Breast epithelium (tissue), 4 donors: ENCODE data around the gene NTN3. TPM values are rescaled to one million over a fixed set of nuclear protein-coding genes. Genes with fewer than 3 reads are reported as not detected.

ENCODE experiments used
- DNase-seq, 2 donors: peaks; one replicate each; pipeline ENCODE4 v3.0.0-alpha.2; 2019; ENCODE audit warnings: low spot score in 2 of 2
- H3K27ac ChIP-seq, 2 donors: fragments of 200-600 bp; sonication (generic) in 1 of 2; one replicate each; pipeline ENCODE4 v1.5.1; 2016 to 2019; ENCODE audit warnings: mild to moderate bottlenecking in 1 of 2
- H3K27me3 ChIP-seq, 2 donors: fragments of 200-600 bp; sonication (generic) in 1 of 2; one replicate each; pipeline versions ENCODE4 v1.5.1 to v1.6.0; 2017 to 2019; ENCODE audit warnings: control low read depth in 1 of 2, mild to moderate bottlenecking in 1 of 2
- H3K36me3 ChIP-seq: fragments of 200-600 bp; one replicate; pipeline ENCODE4 v1.5.1; 2019
- H3K4me1 ChIP-seq, 2 donors: fragments of 200-600 bp; sonication (generic); one replicate each; pipeline ENCODE4 v1.5.1; 2016 to 2019; ENCODE audit warnings: control low read depth in 1 of 2
- H3K4me3 ChIP-seq, 3 donors: fragments of 200-600 bp; sonication (generic); 1 replicate in 2 of 3; 2 replicates in 1 of 3; pipeline ENCODE4 v1.5.1; 2016 to 2019; ENCODE audit warnings: mild to moderate bottlenecking in 3 of 3, moderate library complexity in 2 of 3
- H3K9me3 ChIP-seq, 2 donors: fragments of 200-600 bp; sonication (generic) in 1 of 2; one replicate each; pipeline ENCODE4 v1.5.1; 2016 to 2019; ENCODE audit warnings: control low read depth in 1 of 2
- CTCF ChIP-seq, 3 donors: fragments of 450-650 bp; IDR thresholded peaks; one replicate each; pipeline ENCODE4 v1.5.1; 2016 to 2017; ENCODE audit warnings: antibody characterized with exemption in 3 of 3, mild to moderate bottlenecking in 3 of 3, moderate library complexity in 3 of 3
- POLR2A ChIP-seq: fragments of 450-650 bp; IDR thresholded peaks from one replicate; pipeline ENCODE4 v1.6.1; 2016; ENCODE audit warnings: antibody characterized with exemption, mild to moderate bottlenecking, moderate library complexity
- POLR2AphosphoS5 ChIP-seq, 3 donors: sonication (generic); formaldehyde crosslinking; IDR thresholded peaks; one replicate each; pipeline ENCODE4 v1.6.1; 2017; ENCODE audit warnings: antibody characterized with exemption in 3 of 3
- intact Hi-C: fragments of 100-400 bp; cut with DNase I; formaldehyde crosslinking; loops from one replicate; pipeline ENCODE4 v1.15.1; 2023; ENCODE audit warnings: low total_unique reads
- total RNA-seq, 3 donors: library from RNA; depleted of rRNA; stranded (reverse); fragments of >200 nt; gene quantifications; one replicate each; pipeline ENCODE4 v1.1.0, GENCODE V29; 2016

The NTN3 gene
- total RNA-seq, 3 donors from 2014 or later = not detected

GRCh38 chr16:2472885-2473445 is 1.9 kb downstream of the NTN3 start:
- intact Hi-C loops = no loop called here
- Histone ChIP-seq H3K4me3 (no peak overlapping the region), H3K9me3 (no peaks in the 10 kb centered on the region), H3K36me3 (no peaks in the 10 kb centered on the region), H3K4me1 (peaks cover 18 to 30% of the 10 kb centered on the region in 2 donors), H3K27ac (no peak overlapping the region), H3K27me3 (no peaks in the 10 kb centered on the region)
- no peak for TF ChIP-seq POLR2AphosphoS5 (IDR thresholded peaks at IDR 0.05)
- no peak for TF ChIP-seq CTCF (IDR thresholded peaks at IDR 0.05)
- no peak for TF ChIP-seq POLR2A
- no peak for DNase-seq

GRCh38 chr16:2473446-2473926 is 2.4 kb downstream of the NTN3 start:
- no peak for DNase-seq
- H3K27me3 ChIP-seq = no peaks in the 10 kb centered on the region
- no peaks in the 10 kb centered on the region for H3K36me3 ChIP-seq
- H3K27ac ChIP-seq = no peak overlapping the region
- H3K4me1 ChIP-seq = peaks cover 18 to 28% of the 10 kb centered on the region in 2 donors
- H3K4me3 ChIP-seq = peak overlapping the region; percentile 68 to 81 (median 80)
- TF ChIP-seq CTCF (IDR thresholded peaks at IDR 0.05) (no peak), POLR2AphosphoS5 (IDR thresholded peaks at IDR 0.05) (no peak), POLR2A (no peak)
- H3K9me3 ChIP-seq = no peaks in the 10 kb centered on the region
- intact Hi-C loops = no loop called here

- Histone ChIP-seq H3K36me3 (no peaks in the 10 kb centered on the region), H3K27ac (peak overlapping the region; percentile 79 to 89), H3K27me3 (no peaks in the 10 kb centered on the region), H3K4me3 (peak overlapping the region; percentile 68 to 81 (median 80)), H3K4me1 (peaks cover 18 to 21% of the 10 kb centered on the region in 2 donors), H3K9me3 (no peaks in the 10 kb centered on the region)
- DNase-seq = no peak
- intact Hi-C loops = no loop called here
- no peak for TF ChIP-seq POLR2AphosphoS5 (IDR thresholded peaks at IDR 0.05)
- no peak for TF ChIP-seq POLR2A
- no peak for TF ChIP-seq CTCF (IDR thresholded peaks at IDR 0.05)
Measured at GRCh38 chr16:2473999-2474876, 3.1 kb downstream of the NTN3 start.

DNA sequence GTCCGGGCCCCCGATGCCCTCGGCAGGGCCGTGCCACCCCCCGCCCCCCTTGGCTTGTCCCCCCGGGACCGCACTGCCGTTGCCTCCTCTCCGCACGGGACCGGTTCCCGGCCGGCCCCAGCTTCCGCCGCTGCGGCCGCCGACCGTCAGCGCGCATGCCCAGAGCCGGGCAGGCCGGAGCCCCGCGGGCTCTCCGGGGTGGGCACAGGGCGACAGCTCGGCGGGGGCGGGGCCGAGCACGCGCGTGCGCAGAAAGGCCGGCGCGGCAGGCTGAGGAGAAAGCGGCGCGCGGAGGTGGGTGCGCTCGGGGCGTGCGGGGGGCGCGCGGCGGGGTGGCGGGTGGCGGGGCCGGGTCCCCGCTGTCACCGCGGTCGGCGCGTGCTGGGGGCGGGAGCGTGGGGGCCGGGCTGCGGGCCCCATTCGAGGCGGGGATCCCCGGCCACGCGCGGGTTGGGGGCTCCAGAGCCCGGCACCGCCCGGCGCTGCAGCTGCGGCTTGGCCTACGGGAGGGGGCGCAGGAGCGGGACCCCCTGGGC is 3.8 kb downstream of the NTN3 start, which contains the start of gene TBC1D24:
Gene TBC1D24, plus strand, starts transcription at position 251 of the 536 bp plus-strand sequence. CDS start 21,022 bp downstream, outside the sequence.
- peaks cover 18 to 19% of the 10 kb centered on the region in 2 donors for H3K4me1 ChIP-seq
- intact Hi-C loops = no loop called here
- H3K36me3 ChIP-seq = no peaks in the 10 kb centered on the region
- no peak for TF ChIP-seq CTCF (IDR thresholded peaks at IDR 0.05)
- TF ChIP-seq POLR2A = peak; percentile 25
- TF ChIP-seq POLR2AphosphoS5 (IDR thresholded peaks at IDR 0.05) = peak in 2 of 3 donors; percentile 30 to 37
- DNase-seq = peak; percentile 77 to 79
- H3K27ac ChIP-seq = peak within 1 kb of the TSS; percentile 79 to 89
- peak within 1 kb of the TSS; percentile 68 to 81 (median 80) for H3K4me3 ChIP-seq
- no peaks in the 10 kb centered on the region for H3K9me3 ChIP-seq
- H3K27me3 ChIP-seq = no peaks in the 10 kb centered on the region
